ENCODE results near the gene CHST8. TPM values are rescaled to one million over a fixed set of nuclear protein-coding genes. Genes with fewer than 3 reads are reported as not detected.

The CHST8 gene
- total and polyA plus RNA-seq, 2 of the 13 experiments (the other 11 are each of a cell fraction or from before 2014, with no cell fraction given), result not detected

GRCh38 chr19:33574824-33575223 is 46.9 kb upstream of the CHST8 start:
- CTCF ChIA-PET (ENCODE audit: low intra/inter-chr PET ratio, low total read pairs), result no interaction called here
- FAIRE-seq (no peak), ATAC-seq (no peak), DNase-seq (ENCODE audit: low spot score) (no peak)
- TF ChIP-seq DDIT3 (CRISPR knock-in tag; IDR thresholded peaks at IDR 0.05) (no peak), MED8 (CRISPR knock-in tag; IDR thresholded peaks at IDR 0.05; ENCODE audit: insufficient replicate concordance) (no peak), TFAP4 (IDR thresholded peaks at IDR 0.05; ENCODE audit: borderline replicate concordance, low read depth) (no peak), THAP9 (CRISPR knock-in tag; IDR thresholded peaks at IDR 0.05; ENCODE audit: borderline replicate concordance) (no peak), HDAC1 (CRISPR knock-in tag; IDR thresholded peaks at IDR 0.05) (no peak), TFE3 (CRISPR knock-in tag; IDR thresholded peaks at IDR 0.05) (no peak), GTF2F1 (IDR thresholded peaks at IDR 0.05; ENCODE audit: low read length) (no peak), ZFP1 (CRISPR knock-in tag; IDR thresholded peaks at IDR 0.05) (peak; percentile 63; the same call in 1 of the 2 replicates)
- H3K27me3 ChIP-seq (ENCODE audit: control insufficient read depth in 1 of 2, insufficient read depth in 2 of 2, low read length in 2 of 2), result no peaks in the 10 kb centered on the region; a peak in 1 of 5 replicates
- H3K9ac ChIP-seq (ENCODE audit: insufficient read depth, low read depth, low read length), result no peak overlapping the region
- H2AFZ ChIP-seq (ENCODE audit: low read length), result no peak overlapping the region
- POLR2A ChIA-PET, result no interaction called here
- no peaks in the 10 kb centered on the region for H3K79me2 ChIP-seq (ENCODE audit: insufficient read depth, low read length)
- in situ Hi-C loops (cut with HindIII; ENCODE audit: extremely low pct_ligation_motif_present, low pct_unique_long_range_greater_than_20kb) (no loop called here), intact Hi-C loops (cut with micrococcal nuclease; ENCODE audit: unreplicated experiment) (no loop called here)
- no peak overlapping the region for H3K4me2 ChIP-seq (ENCODE audit: low read depth, low read length)
- 0% methylated on average over 1 of the region's 1 CpG for WGBS (ENCODE audit: low lambda C conversion rate)
- H4K20me1 ChIP-seq (ENCODE audit: insufficient read depth, low read length), result no peaks in the 10 kb centered on the region
- no peak overlapping the region for H3K27ac ChIP-seq (ENCODE audit: extremely low read length, insufficient read depth, low read length)
- no TSS peak for BruUV-seq (replicated peaks)
- H3K9me3 ChIP-seq (ENCODE audit: low read length), result peaks cover 19% of the 10 kb centered on the region
- H3K4me1 ChIP-seq (ENCODE audit: insufficient read depth, low read length), result no peaks in the 10 kb centered on the region
- H3K36me3 ChIP-seq (replicated peaks in 1 of 2; ENCODE audit: control insufficient read depth in 1 of 2, insufficient read depth in 2 of 2, low read length in 2 of 2), result no peaks in the 10 kb centered on the region
- no peak overlapping the region for H3K4me3 ChIP-seq (replicated peaks in 1 of 3; ENCODE audit: insufficient read depth in 1 of 3, low read depth in 2 of 3, low read length in 3 of 3)

All from HepG2 (cell line).